Sigmoid colon (tissue), 7 donors: ENCODE measurements around the gene ERO1B. TPM values are rescaled to one million over a fixed set of nuclear protein-coding genes. Genes with fewer than 3 reads are reported as not detected.
"Not testable (repeated sequence)": the region's sequence is repeated elsewhere in the genome, so short reads cannot be mapped to it uniquely, and the experiment has no call there.

Experiments used
- DNase-seq: peaks from one replicate; pipeline ENCODE4 v3.0.0-alpha.2; 2019
- H3K27ac ChIP-seq, 4 donors: fragments of 200-600 bp; sonication (generic); one replicate each; pipeline ENCODE4 v1.5.1; 2016 to 2019; ENCODE audit warnings: mild to moderate bottlenecking in 1 of 4
- H3K27me3 ChIP-seq, 3 donors: fragments of 200-600 bp; sonication (generic); one replicate each; pipeline ENCODE4 v1.5.1; 2019; ENCODE audit warnings: mild to moderate bottlenecking in 1 of 3
- H3K36me3 ChIP-seq, 4 donors: fragments of 200-600 bp; sonication (generic); one replicate each; pipeline ENCODE4 v1.5.1; 2016 to 2019
- H3K4me1 ChIP-seq, 4 donors: fragments of 200-600 bp; sonication (generic); one replicate each; pipeline ENCODE4 v1.5.1; 2017 to 2019
- H3K4me3 ChIP-seq, 4 donors: fragments of 200-600 bp; sonication (generic); one replicate each; pipeline ENCODE4 v1.5.1; 2017 to 2019; ENCODE audit warnings: mild to moderate bottlenecking in 2 of 4, moderate library complexity in 1 of 4
- H3K9me3 ChIP-seq, 4 donors: fragments of 200-600 bp in 3 of 4; sonication (generic) in 3 of 4; one replicate each; pipeline versions ENCODE4 v1.5.1 to v1.6.1; 2013 to 2019
- EP300 ChIP-seq, 4 donors: sonication (generic); formaldehyde crosslinking; IDR thresholded peaks; one replicate each; pipeline ENCODE4 v1.6.1; 2017; ENCODE audit warnings: antibody characterized with exemption in 4 of 4
- POLR2A ChIP-seq, 2 donors: fragments of 450-650 bp; IDR thresholded peaks; one replicate each; pipeline ENCODE4 v1.6.1; 2016; ENCODE audit warnings: antibody characterized with exemption in 2 of 2, mild to moderate bottlenecking in 2 of 2, moderate library complexity in 2 of 2
- POLR2AphosphoS5 ChIP-seq, 4 donors: sonication (generic); formaldehyde crosslinking; IDR thresholded peaks; one replicate each; pipeline ENCODE4 v1.6.1; 2017; ENCODE audit warnings: antibody characterized with exemption in 4 of 4
- WGBS, 2 donors: extraction: QIAGEN DNeasy Blood & Tissue Kit; methylation state at CpG; one replicate each; pipeline ENCODE4 v1.1.7; 2013; 5-methylcytosine and 5-hydroxymethylcytosine counted together
- intact Hi-C: fragments of 100-400 bp; cut with DNase I; formaldehyde crosslinking; loops from one replicate; pipeline ENCODE4 v1.15.1; 2023
- polyA plus RNA-seq, 3 donors: library from polyadenylated mRNA; stranded (reverse); fragments of 200-250 nt; gene quantifications; one replicate each; pipeline ENCODE4 v1.2.3, GENCODE V29; 2013
- total RNA-seq, 4 donors: library from RNA; depleted of rRNA; stranded (reverse); fragments of >200 nt; gene quantifications; one replicate each; pipeline ENCODE4 v1.1.0, GENCODE V29; 2016
- TF ChIP-seq, protein P1 (sequence below), 4 experiments: fragments of 450-650 bp in 3 of 4; fragments of 200-600 bp in 1 of 4; IDR thresholded peaks; one replicate each; pipeline ENCODE4 v1.5.1; 2016 to 2019; ENCODE audit warnings: antibody characterized with exemption in 4 of 4, mild to moderate bottlenecking in 3 of 4, moderate library complexity in 2 of 4
- donor health status: healthy with polysubstance abuse.
- donor health status: Bipolar disorder and iron deficiency.
- donor health status: healthy.

The ERO1B gene
- total and polyA plus RNA-seq, 7 donors, result 1.2 to 17.2 (median 9.0) TPM

DNA sequence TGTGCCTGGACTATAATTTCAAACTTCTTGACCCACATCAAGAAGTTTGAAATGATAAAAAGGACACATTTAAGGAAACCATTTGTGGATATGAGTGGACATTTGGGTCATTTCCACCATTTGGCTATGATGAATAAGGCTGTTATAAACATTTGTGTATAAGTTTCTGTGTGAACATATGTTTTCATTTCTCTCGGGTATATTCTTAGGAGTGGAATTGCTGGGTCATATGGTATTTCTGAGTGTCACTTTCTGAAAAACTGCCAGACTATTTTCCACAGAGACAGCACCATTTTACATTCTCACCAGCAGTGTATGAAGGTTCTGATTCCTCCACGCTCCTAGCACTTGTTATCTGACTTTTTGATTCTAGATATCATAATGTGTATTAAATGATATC is 88.6 kb downstream of the ERO1B start:
- Histone ChIP-seq H3K27me3 (no peaks in the 10 kb centered on the region), H3K27ac (no peak overlapping the region), H3K4me1 (no peaks in the 10 kb centered on the region), H3K4me3 (no peak overlapping the region), H3K9me3 (no peaks in the 10 kb centered on the region), H3K36me3 (peaks cover 0 to 42% (median 3%) of the 10 kb centered on the region in 4 donors)
- TF ChIP-seq POLR2A (IDR thresholded peaks at IDR 0.05) (no peak), POLR2AphosphoS5 (IDR thresholded peaks at IDR 0.05) (no peak), EP300 (IDR thresholded peaks at IDR 0.05) (no peak)
- TF ChIP-seq, protein P1, sequence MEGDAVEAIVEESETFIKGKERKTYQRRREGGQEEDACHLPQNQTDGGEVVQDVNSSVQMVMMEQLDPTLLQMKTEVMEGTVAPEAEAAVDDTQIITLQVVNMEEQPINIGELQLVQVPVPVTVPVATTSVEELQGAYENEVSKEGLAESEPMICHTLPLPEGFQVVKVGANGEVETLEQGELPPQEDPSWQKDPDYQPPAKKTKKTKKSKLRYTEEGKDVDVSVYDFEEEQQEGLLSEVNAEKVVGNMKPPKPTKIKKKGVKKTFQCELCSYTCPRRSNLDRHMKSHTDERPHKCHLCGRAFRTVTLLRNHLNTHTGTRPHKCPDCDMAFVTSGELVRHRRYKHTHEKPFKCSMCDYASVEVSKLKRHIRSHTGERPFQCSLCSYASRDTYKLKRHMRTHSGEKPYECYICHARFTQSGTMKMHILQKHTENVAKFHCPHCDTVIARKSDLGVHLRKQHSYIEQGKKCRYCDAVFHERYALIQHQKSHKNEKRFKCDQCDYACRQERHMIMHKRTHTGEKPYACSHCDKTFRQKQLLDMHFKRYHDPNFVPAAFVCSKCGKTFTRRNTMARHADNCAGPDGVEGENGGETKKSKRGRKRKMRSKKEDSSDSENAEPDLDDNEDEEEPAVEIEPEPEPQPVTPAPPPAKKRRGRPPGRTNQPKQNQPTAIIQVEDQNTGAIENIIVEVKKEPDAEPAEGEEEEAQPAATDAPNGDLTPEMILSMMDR (IDR thresholded peaks at IDR 0.05), result no peak
- intact Hi-C loops, result no loop called here
- no peak for DNase-seq
- 83 to 86% methylated on average over 2 of the region's 2 CpGs for WGBS, 2 donors

DNA sequence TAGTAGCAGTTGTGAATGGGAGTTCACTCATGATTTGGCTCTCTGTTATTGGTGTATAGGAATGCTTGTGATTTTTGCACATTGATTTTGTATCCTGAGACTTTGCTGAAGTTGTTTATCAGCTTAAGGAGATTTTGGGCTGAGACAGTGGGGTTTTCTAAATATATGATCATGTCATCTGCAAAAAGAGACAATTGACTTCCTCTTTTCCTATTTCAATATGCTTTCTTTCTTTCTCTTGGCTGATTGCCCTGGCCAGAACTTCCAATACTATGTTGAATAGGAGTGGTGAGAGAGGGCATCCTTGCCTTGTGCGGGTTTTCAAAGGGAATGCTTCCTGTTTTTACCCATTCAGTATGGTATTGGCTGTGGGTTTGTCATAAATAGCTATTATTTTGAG is 93.7 kb downstream of the ERO1B start:
- H3K27ac ChIP-seq, H3K9me3 ChIP-seq, H3K4me3 ChIP-seq, H3K27me3 ChIP-seq, DNase-seq, intact Hi-C loops, H3K4me1 ChIP-seq: not testable (repeated sequence)
- WGBS, 2 donors, result 91 to 96% methylated on average over 1 of the region's 1 CpG
- H3K36me3 ChIP-seq, result peaks cover 0 to 27% (median under 1%) of the 10 kb centered on the region in 4 donors

DNA sequence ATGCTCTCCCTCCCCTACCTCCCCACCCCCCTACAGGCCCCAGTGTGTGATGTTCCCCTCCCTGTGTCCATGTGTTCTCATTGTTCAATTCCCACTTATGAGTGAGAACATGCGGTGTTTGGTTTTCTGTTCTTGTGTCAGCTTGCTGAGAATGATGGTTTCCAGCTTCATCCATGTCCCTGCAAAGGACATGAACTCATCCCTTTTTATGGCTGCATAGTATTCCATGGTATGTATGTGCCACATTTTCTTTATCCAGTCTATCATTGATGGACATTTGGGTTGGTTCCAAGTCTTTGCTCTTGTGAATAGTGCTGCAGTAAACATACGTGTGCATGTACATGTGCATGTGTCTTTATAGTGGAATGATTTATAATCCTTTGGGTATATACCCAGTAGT is 95.3 kb downstream of the ERO1B start:
- H3K4me1 ChIP-seq, H3K27ac ChIP-seq, H3K4me3 ChIP-seq, H3K9me3 ChIP-seq, intact Hi-C loops, DNase-seq, H3K27me3 ChIP-seq: not testable (repeated sequence)
- WGBS, 2 donors, result 91 to 94% methylated on average over 2 of the region's 2 CpGs
- H3K36me3 ChIP-seq, result peaks cover 0 to 18% (median 0%) of the 10 kb centered on the region in 4 donors

DNA sequence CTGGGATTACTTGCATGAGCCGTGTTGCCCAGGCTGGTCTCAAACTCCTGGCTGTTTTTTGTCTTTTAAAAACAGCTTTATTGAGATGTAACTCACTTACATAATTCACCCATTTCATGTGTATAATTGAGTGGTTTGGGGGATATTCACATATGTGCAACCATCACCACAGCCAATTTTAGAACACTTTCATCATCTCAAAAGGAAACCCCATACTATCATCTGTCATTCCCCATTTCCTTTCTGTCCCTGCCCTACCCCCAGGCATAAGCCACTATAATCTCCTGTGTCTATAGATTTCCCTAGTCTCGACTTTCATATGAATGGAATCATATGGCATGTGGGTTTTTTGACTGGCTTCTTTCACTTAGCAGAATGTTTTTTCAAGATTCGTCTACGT is 96.1 kb downstream of the ERO1B start:
- Histone ChIP-seq H3K27me3 (no peaks in the 10 kb centered on the region), H3K4me1 (no peaks in the 10 kb centered on the region), H3K36me3 (peaks cover 0 to 26% (median 0%) of the 10 kb centered on the region in 4 donors), H3K9me3 (no peaks in the 10 kb centered on the region), H3K4me3 (no peak overlapping the region), H3K27ac (no peak overlapping the region)
- TF ChIP-seq POLR2AphosphoS5 (IDR thresholded peaks at IDR 0.05), result no peak
- 86 to 91% methylated on average over 4 of the region's 4 CpGs for WGBS, 2 donors
- no peak for DNase-seq
- intact Hi-C loops, result no loop called here

DNA sequence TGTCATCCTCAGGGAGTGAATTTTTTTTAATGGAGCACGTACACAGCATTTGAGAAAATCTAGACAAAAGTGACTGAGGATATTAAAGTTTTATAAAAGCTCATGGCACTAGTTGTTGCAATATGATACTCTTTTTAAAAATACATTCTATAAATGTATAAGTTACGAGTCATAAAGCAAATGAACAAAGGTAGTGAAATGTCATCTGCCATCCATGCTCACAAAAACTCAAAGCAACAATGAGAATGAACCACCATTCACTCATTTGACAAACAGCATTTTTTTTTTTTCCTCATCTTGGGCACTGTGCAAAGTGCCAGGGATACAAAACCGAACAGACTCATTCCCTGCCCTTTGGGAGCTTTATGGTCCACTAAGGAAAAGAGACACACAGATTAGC is 100.7 kb downstream of the ERO1B start:
- Histone ChIP-seq H3K4me1 (no peaks in the 10 kb centered on the region), H3K27ac (no peak overlapping the region), H3K4me3 (no peak overlapping the region), H3K9me3 (no peaks in the 10 kb centered on the region), H3K36me3 (peaks cover 0 to 29% (median 0%) of the 10 kb centered on the region in 4 donors), H3K27me3 (no peaks in the 10 kb centered on the region)
- no peak for TF ChIP-seq EP300 (IDR thresholded peaks at IDR 0.05)
- TF ChIP-seq POLR2AphosphoS5 (IDR thresholded peaks at IDR 0.05), result no peak
- no peak for TF ChIP-seq POLR2A (IDR thresholded peaks at IDR 0.05)
- TF ChIP-seq, protein P1 (IDR thresholded peaks at IDR 0.05), result no peak
- intact Hi-C loops, result no loop called here
- 92 to 95% methylated on average over 3 of the region's 3 CpGs for WGBS, 2 donors
- no peak for DNase-seq

DNA sequence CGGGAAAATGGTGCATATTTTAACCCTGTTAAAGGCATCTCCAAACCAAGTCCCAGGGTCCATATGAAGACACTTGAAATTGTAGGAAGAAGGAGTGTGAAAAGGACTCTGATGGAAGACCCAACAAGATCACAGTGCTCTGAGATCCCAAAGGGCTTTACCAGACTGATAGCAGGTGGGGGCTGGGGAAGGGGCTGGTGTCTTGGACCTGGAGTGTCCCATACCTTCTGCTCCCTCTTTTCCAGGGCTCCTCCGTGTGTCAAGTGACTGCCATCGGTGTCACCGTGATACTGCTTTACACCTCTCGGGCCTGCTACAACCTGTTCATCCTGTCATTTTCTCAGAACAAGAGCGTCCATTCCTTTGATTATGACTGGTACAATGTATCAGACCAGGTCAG is 102.1 kb downstream of the ERO1B start:
- TF ChIP-seq POLR2A (IDR thresholded peaks at IDR 0.05), result no peak
- TF ChIP-seq EP300 (IDR thresholded peaks at IDR 0.05), result no peak
- TF ChIP-seq, protein P1 (IDR thresholded peaks at IDR 0.05), result no peak
- no peak for TF ChIP-seq POLR2AphosphoS5 (IDR thresholded peaks at IDR 0.05)
- Histone ChIP-seq H3K9me3 (no peaks in the 10 kb centered on the region), H3K36me3 (peaks cover 0 to 22% (median 0%) of the 10 kb centered on the region in 4 donors), H3K27ac (no peak overlapping the region), H3K4me3 (no peak overlapping the region), H3K27me3 (no peaks in the 10 kb centered on the region), H3K4me1 (no peaks in the 10 kb centered on the region)
- DNase-seq, result no peak
- intact Hi-C loops, result no loop called here
- 96% methylated on average over 6 of the region's 6 CpGs for WGBS, 2 donors
